ENCODE data around the gene STAMBP. TPM values are rescaled to one million over a fixed set of nuclear protein-coding genes. Genes with fewer than 3 reads are reported as not detected.
"Not testable (repeated sequence)": the region's sequence is repeated elsewhere in the genome, so short reads cannot be mapped to it uniquely, and the experiment has no call there.

Gene STAMBP
- total RNA-seq, 4 donors from 2014 or later, result 14.4 to 27.0 (median 20.0) TPM

DNA sequence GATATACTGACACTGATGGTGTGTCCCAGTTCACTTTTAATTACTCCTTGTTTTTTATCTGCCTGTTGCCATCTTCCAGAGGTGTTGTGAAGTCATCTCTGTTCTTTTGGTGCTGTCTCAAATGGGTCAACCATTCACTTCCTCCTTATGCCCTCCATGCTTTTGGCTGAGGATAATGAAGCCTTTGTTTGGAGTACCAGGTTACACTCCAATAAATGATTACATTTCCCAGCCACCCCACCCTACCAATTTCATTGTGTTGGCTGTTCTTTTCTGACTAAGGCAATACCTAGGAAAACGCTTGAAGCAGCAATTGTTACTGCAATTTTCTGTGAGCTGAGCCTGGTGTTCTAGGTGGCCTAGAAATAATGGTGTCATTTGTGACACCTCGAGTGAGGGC lies 34.2 kb downstream of the STAMBP start:
- TF ChIP-seq, protein P1, sequence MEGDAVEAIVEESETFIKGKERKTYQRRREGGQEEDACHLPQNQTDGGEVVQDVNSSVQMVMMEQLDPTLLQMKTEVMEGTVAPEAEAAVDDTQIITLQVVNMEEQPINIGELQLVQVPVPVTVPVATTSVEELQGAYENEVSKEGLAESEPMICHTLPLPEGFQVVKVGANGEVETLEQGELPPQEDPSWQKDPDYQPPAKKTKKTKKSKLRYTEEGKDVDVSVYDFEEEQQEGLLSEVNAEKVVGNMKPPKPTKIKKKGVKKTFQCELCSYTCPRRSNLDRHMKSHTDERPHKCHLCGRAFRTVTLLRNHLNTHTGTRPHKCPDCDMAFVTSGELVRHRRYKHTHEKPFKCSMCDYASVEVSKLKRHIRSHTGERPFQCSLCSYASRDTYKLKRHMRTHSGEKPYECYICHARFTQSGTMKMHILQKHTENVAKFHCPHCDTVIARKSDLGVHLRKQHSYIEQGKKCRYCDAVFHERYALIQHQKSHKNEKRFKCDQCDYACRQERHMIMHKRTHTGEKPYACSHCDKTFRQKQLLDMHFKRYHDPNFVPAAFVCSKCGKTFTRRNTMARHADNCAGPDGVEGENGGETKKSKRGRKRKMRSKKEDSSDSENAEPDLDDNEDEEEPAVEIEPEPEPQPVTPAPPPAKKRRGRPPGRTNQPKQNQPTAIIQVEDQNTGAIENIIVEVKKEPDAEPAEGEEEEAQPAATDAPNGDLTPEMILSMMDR (IDR thresholded peaks at IDR 0.05), result no peak
- ATAC-seq (ENCODE audit: low FRiP score) (no peak), DNase-seq (ENCODE audit: low spot score) (no peak)

DNA sequence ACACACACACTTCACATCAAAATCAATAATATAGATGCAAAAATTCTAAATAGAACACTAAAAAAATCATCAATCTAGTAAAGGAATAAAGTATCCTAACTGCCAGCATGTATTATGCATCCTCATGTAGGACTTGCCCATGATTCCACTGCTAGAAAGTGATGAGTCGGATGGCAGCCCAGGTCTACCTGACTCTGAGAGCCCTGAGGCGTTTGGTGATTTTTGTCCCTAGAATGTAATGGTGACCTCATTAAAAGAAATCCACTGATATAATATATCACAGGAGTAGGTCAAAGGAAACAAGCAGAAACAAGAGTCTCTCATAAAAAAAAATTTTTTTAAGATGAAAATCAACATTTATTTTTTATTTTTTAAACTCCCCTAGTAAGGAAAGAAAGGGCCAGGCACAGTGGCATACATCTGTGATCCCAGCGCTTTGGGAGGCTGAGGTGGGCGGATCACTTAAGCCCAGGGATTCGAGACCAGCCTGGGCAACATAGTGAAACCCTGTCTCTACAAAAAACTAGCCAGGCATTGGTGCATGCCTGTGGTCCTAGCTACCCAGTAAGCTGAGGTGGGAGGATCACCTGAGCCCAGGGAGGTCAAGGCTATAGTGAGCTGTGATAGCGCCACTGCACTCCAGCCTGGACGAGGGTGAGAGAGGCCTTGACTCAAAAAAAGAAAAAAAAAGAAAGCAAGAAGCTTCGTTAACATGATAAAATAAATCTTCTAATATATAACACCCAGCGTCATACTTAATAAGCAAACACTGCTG lies 39.6 kb downstream of the STAMBP start:
- DNase-seq (ENCODE audit: low spot score) (no peak), ATAC-seq (ENCODE audit: low FRiP score) (no peak)
- TF ChIP-seq, protein P1 (IDR thresholded peaks at IDR 0.05), result no peak

DNA sequence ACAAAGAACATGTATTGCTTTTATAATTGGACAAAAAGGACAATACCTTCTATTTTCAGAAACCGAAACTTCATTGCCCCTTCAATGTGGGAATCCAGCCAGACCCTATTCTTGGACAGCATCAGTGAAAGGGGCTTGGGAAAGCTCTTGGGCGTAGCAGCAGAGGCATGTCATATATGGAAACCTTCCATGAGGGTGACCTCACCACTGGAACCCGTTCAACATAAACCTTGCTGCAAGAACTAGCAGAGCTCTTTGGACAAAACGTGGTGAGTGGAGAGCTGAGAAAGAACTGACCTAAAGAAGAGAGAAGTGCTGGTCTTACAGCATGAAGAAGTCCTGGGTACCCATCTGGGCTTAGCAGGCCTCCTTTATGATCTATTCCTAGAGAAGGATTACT lies 41.3 kb downstream of the STAMBP start:
- TF ChIP-seq, protein P1 (IDR thresholded peaks at IDR 0.05), result no peak
- ATAC-seq (ENCODE audit: low FRiP score), result no peak
- no peak for DNase-seq (ENCODE audit: low spot score)

GRCh38 chr2:73877071-73877802 lies 48.5 kb downstream of the STAMBP start:
- ATAC-seq (ENCODE audit: low FRiP score) (no peak), DNase-seq (ENCODE audit: low spot score) (no peak)
- TF ChIP-seq, protein P1 (IDR thresholded peaks at IDR 0.05), result no peak

GRCh38 chr2:73877984-73878383 lies 49.2 kb downstream of the STAMBP start:
- not testable (repeated sequence) for DNase-seq (ENCODE audit: low spot score); ATAC-seq (ENCODE audit: low FRiP score)

DNA sequence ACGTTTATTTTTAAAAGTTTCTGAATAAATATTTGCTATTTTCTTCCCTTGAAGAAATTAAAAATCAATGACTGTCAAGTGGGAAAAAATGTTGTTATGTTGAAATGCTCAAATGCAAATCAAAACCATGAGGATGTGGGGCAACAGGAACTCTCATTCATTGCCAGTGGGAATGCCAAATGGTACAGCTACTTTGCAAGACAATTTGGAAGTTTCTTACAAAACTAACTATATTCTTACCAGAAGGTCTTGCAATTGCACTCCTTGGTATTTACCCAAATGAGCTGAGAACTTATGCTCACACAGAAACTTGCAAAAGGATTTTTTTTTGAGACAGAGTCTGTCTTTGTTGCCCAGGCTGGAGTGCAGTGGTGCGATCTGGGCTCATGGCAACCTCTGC lies 56.6 kb downstream of the STAMBP start:
- ATAC-seq (ENCODE audit: low FRiP score) (no peak), DNase-seq (ENCODE audit: low spot score) (no peak)
- TF ChIP-seq, protein P1 (IDR thresholded peaks at IDR 0.05), result no peak

GRCh38 chr2:73886357-73886756 lies 57.6 kb downstream of the STAMBP start:
- ATAC-seq (ENCODE audit: low FRiP score), result no peak
- no peak for DNase-seq (ENCODE audit: low spot score)
- TF ChIP-seq, protein P1 (IDR thresholded peaks at IDR 0.05), result no peak

DNA sequence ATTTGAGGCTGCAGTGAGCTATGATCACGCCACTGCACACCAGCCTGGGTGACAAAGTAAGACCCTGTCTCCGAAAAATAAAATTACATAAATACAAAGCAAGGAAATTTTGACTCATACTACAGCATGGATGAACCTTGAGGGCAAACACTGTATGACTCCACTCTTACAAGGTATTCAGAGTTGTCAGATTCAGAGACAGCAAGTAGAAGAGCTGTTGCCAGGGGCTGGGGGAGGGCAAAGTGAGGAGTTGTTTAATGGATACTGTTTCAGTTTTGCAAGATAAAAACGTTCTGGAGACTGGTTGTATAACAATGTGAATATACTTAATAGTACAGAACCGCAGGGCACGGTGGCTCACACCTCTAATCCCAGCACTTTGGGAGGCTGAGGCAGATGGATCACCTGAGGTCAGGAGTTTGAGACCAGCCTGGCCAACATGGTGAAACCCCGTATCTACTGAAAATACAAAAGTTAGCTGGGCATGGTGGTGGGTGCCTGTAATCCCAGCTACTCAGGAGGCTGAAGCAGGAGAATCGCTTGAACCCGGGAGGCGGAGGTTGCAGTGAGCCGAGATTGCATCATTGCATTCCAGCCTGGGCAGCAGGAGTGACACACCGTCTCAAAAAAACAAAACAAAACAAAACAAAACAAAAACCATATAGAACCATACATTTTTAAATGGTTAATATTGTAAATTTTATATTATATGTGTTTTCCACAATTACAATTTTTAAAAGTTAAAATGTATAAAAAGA lies 59.0 kb downstream of the STAMBP start:
- ATAC-seq (ENCODE audit: low FRiP score); DNase-seq (ENCODE audit: low spot score): not testable (repeated sequence)

Measured in omental fat pad (tissue), 4 donors.